ENCODE measurements around the gene TMEM14C.

DNA sequence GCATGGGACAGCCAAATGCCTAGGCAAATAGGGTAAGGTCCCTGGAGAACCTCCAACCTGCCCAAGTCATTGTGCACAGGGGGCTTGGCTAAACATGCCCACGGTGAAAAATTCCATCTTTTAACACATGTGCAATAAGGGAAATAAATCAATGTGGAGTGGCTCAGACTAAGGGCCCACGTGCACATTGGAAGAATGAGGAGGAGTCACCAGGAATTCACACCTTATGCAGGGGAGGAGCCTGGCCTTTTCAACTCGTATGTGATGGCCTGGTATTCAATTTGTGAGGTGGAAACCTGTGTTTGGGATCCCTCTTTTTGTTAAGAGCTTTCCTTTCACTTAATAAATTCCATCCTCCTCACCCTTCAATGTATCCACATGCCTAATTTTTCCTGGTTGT lies 41.1 kb upstream of the TMEM14C start:
- TF ChIP-seq, protein P1, sequence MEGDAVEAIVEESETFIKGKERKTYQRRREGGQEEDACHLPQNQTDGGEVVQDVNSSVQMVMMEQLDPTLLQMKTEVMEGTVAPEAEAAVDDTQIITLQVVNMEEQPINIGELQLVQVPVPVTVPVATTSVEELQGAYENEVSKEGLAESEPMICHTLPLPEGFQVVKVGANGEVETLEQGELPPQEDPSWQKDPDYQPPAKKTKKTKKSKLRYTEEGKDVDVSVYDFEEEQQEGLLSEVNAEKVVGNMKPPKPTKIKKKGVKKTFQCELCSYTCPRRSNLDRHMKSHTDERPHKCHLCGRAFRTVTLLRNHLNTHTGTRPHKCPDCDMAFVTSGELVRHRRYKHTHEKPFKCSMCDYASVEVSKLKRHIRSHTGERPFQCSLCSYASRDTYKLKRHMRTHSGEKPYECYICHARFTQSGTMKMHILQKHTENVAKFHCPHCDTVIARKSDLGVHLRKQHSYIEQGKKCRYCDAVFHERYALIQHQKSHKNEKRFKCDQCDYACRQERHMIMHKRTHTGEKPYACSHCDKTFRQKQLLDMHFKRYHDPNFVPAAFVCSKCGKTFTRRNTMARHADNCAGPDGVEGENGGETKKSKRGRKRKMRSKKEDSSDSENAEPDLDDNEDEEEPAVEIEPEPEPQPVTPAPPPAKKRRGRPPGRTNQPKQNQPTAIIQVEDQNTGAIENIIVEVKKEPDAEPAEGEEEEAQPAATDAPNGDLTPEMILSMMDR (IDR thresholded peaks at IDR 0.05; ENCODE audit: poor library complexity, severe bottlenecking): no peak
- TF ChIP-seq TAF1 (IDR thresholded peaks at IDR 0.05; ENCODE audit: low read depth) (no peak), RAD21 (conservative IDR thresholded peaks at IDR 0.05) (no peak), EZH2 (IDR thresholded peaks at IDR 0.05; ENCODE audit: borderline replicate concordance, insufficient read depth, low read length, poor library complexity, severe bottlenecking) (no peak), MXI1 (conservative IDR thresholded peaks at IDR 0.05; ENCODE audit: poor library complexity, severe bottlenecking) (no peak)
- TF ChIP-seq, protein P2, sequence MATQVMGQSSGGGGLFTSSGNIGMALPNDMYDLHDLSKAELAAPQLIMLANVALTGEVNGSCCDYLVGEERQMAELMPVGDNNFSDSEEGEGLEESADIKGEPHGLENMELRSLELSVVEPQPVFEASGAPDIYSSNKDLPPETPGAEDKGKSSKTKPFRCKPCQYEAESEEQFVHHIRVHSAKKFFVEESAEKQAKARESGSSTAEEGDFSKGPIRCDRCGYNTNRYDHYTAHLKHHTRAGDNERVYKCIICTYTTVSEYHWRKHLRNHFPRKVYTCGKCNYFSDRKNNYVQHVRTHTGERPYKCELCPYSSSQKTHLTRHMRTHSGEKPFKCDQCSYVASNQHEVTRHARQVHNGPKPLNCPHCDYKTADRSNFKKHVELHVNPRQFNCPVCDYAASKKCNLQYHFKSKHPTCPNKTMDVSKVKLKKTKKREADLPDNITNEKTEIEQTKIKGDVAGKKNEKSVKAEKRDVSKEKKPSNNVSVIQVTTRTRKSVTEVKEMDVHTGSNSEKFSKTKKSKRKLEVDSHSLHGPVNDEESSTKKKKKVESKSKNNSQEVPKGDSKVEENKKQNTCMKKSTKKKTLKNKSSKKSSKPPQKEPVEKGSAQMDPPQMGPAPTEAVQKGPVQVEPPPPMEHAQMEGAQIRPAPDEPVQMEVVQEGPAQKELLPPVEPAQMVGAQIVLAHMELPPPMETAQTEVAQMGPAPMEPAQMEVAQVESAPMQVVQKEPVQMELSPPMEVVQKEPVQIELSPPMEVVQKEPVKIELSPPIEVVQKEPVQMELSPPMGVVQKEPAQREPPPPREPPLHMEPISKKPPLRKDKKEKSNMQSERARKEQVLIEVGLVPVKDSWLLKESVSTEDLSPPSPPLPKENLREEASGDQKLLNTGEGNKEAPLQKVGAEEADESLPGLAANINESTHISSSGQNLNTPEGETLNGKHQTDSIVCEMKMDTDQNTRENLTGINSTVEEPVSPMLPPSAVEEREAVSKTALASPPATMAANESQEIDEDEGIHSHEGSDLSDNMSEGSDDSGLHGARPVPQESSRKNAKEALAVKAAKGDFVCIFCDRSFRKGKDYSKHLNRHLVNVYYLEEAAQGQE (IDR thresholded peaks at IDR 0.05; ENCODE audit: borderline replicate concordance): no peak

All from neural cell (in vitro differentiated cells).